Ishikawa (cell line): Measurements from ENCODE around the gene DNTTIP2.

Experiments used
- CREB1 ChIP-seq: IDR thresholded peaks from 2 replicates; pipeline ENCODE4 v1.6.1; 2012; ENCODE audit warnings: low read depth
- EP300 ChIP-seq: IDR thresholded peaks from 2 replicates; pipeline ENCODE4 v1.6.1; 2012; ENCODE audit warnings: borderline replicate concordance
- RAD21 ChIP-seq: IDR thresholded peaks from 2 replicates; pipeline ENCODE4 v1.6.1; 2012; ENCODE audit warnings: low read depth
- TCF12 ChIP-seq: IDR thresholded peaks from 2 replicates; pipeline ENCODE4 v1.6.1; 2012; ENCODE audit warnings: low read depth
- TEAD4 ChIP-seq: IDR thresholded peaks from 2 replicates; pipeline ENCODE4 v1.6.1; 2012
- TF ChIP-seq, protein P1 (sequence below): IDR thresholded peaks from 2 replicates; pipeline ENCODE4 v1.6.1; 2012

DNA sequence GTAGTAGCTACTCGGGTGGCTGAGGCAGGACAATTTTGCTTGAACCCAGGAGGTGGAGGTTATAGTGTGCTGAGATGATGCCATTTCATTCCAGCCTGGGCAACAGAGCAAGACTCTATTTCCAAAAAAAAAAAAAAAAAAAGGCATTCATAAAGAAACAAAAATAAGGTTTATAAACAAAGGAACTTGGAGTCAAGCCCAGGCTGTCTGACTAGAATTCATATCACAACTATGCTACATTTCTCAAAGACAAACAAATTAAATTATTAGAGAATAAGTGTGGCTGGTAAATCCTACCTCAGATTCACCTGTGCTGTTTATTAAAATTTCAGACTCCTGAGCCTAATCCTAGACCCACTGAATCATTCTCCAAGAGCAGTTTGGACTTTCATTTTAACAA, 26.0 kb upstream of the DNTTIP2 start:
- TF ChIP-seq CREB1 (no peak), EP300 (no peak), TEAD4 (no peak), TCF12 (no peak), RAD21 (no peak)
- TF ChIP-seq, protein P1, sequence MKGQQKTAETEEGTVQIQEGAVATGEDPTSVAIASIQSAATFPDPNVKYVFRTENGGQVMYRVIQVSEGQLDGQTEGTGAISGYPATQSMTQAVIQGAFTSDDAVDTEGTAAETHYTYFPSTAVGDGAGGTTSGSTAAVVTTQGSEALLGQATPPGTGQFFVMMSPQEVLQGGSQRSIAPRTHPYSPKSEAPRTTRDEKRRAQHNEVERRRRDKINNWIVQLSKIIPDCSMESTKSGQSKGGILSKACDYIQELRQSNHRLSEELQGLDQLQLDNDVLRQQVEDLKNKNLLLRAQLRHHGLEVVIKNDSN, result no peak
